HTERT RPE-1 (cell line): ENCODE results near the gene KPNA2.

Source experiments
- in situ Hi-C: fragments of 300-500 bp; cut with MboI; formaldehyde crosslinking; loops from 4 replicates; pipeline ENCODE4 v1.14.3; 2020; ENCODE audit warnings: low sequenced_read_pairs

The KPNA2 gene

GRCh38 chr17:68095205-68095811 is 59.8 kb downstream of the KPNA2 start:
- in situ Hi-C loops = no loop called here

- in situ Hi-C loops = no loop called here
Observed at GRCh38 chr17:68096111-68096510, 60.6 kb downstream of the KPNA2 start.
